K562 (cell line): Measurements from ENCODE around the gene KIZ. TPM values are rescaled to one million over a fixed set of nuclear protein-coding genes. Genes with fewer than 3 reads are reported as not detected.

Experiments
- ATAC-seq: fragments of 200-7000 bp; cut with Tn5 transposase; 3 replicates; pipeline ENCODE4 v1.9.1; 2020; ENCODE audit warnings: moderate library complexity
- BruUV-seq: library from RNA; stranded (reverse); fragments of 400-500 nt; replicated peaks from 2 replicates; lab custom pipeline; 2021; lab: Mats Ljungman, UMichigan
- CTCF ChIA-PET: fragments of 300-600 bp; formaldehyde crosslinking; extraction: SDS; loops from one replicate; lab custom pipeline; 2021; ENCODE audit warnings: low intra/inter-chr PET ratio; lab: Yijun Ruan, JAX
- POLR2A ChIA-PET: fragments of 300-600, 350-650 bp; sonication (Branson Sonifier 250); formaldehyde crosslinking; extraction: SDS; loops from one replicate; lab custom pipeline; 2021; ENCODE audit warnings: antibody characterized with exemption, inconsistent platforms; lab: Yijun Ruan, JAX
- DNase-seq, 4 experiments: peaks; one replicate each; pipeline versions ENCODE4 v3.0.0 to v3.0.0-alpha.2; 2011 to 2018; ENCODE audit warnings: low spot score in 3 of 4, mixed read lengths in 3 of 4; ENCODE audit errors: extremely low read depth in 1 of 4
- FAIRE-seq: peaks from 2 replicates; lab custom pipeline; 2011; peaks lifted over from hg19 to GRCh38; lab: Jason Lieb, UNC
- H2AFZ ChIP-seq: 2 replicates; pipeline ENCODE4 v1.6.0; 2011; ENCODE audit warnings: low read depth, low read length, control low read depth, inconsistent platforms
- H3K27ac ChIP-seq: fragments of 200-600 bp; 3 replicates; pipeline ENCODE4 v1.8.0; 2011; ENCODE audit warnings: low read depth, mild to moderate bottlenecking, control low read depth, inconsistent platforms, low read length, moderate library complexity, mixed read lengths; ENCODE audit errors: extremely low read depth
- H3K27me3 ChIP-seq, 2 experiments: fragments of 300-600 bp in 1 of 2; 2 replicates in 1 of 2; 3 replicates in 1 of 2; pipeline versions ENCODE4 v1.6.0 to v1.8.0; 2011; ENCODE audit warnings: inconsistent platforms in 2 of 2, low read length in 2 of 2, mild to moderate bottlenecking in 1 of 2, mixed read lengths in 1 of 2, moderate library complexity in 1 of 2; ENCODE audit not compliant: control insufficient read depth in 2 of 2, insufficient read depth in 2 of 2
- H3K36me3 ChIP-seq: fragments of 300-600 bp; 3 replicates; pipeline ENCODE4 v1.8.0; 2011; ENCODE audit warnings: mild to moderate bottlenecking, low read length, inconsistent platforms; ENCODE audit not compliant: control insufficient read depth, insufficient read depth
- H3K4me1 ChIP-seq, 2 experiments: fragments of 200-600 bp in 1 of 2; replicated peaks in 1 of 2; 2 replicates in 1 of 2; 3 replicates in 1 of 2; pipeline versions ENCODE4 v1.5.1 to v1.8.0; 2011; ENCODE audit warnings: inconsistent platforms in 2 of 2, low read length in 2 of 2, mild to moderate bottlenecking in 1 of 2, mixed read lengths in 1 of 2, moderate library complexity in 1 of 2; ENCODE audit not compliant: control insufficient read depth in 2 of 2, insufficient read depth in 2 of 2
- H3K4me2 ChIP-seq: 2 replicates; pipeline ENCODE4 v1.6.1; 2011; ENCODE audit warnings: low read length, control low read depth, inconsistent platforms, mixed read lengths; ENCODE audit not compliant: insufficient read depth
- H3K4me3 ChIP-seq: fragments of 200-600 bp; sonication (generic), shearing (Covaris generic); 2 replicates; pipeline ENCODE4 v1.5.1; 2016; ENCODE audit warnings: control low read depth, inconsistent platforms
- H3K79me2 ChIP-seq: fragments of 200-600 bp; 3 replicates; pipeline ENCODE4 v1.8.0; 2011; ENCODE audit warnings: low read length, inconsistent platforms; ENCODE audit not compliant: control insufficient read depth, insufficient read depth
- H3K9ac ChIP-seq, 2 experiments: 2 replicates each; pipeline versions ENCODE4 v1.6.0 to v1.6.1; 2011; ENCODE audit warnings: low read depth in 2 of 2, low read length in 2 of 2, control low read depth in 1 of 2, inconsistent platforms in 1 of 2, mild to moderate bottlenecking in 1 of 2, mixed read lengths in 1 of 2; ENCODE audit not compliant: insufficient read depth in 1 of 2
- H3K9me1 ChIP-seq: one replicate; pipeline ENCODE4 v1.6.0; 2011; ENCODE audit warnings: inconsistent platforms, mild to moderate bottlenecking, low read length, moderate library complexity; ENCODE audit not compliant: control insufficient read depth, insufficient read depth
- H3K9me3 ChIP-seq: replicated peaks from 2 replicates; pipeline ENCODE4 v1.5.1; 2011; ENCODE audit warnings: low read depth, low read length, inconsistent platforms; ENCODE audit not compliant: control insufficient read depth, insufficient read depth
- H4K20me1 ChIP-seq: replicated peaks from 2 replicates; pipeline ENCODE4 v1.6.1; 2011; ENCODE audit warnings: low read length, inconsistent platforms, mixed read lengths; ENCODE audit not compliant: control insufficient read depth, insufficient read depth
- CREBBP ChIP-seq: IDR thresholded peaks from one replicate; pipeline ENCODE4 v1.6.1; 2012; ENCODE audit warnings: low read depth, mild to moderate bottlenecking, control low read depth, inconsistent platforms, low read length
- GABPB2 ChIP-seq: fragments of 250-450 bp; sonication (Bioruptor Pico); conservative IDR thresholded peaks from 2 replicates; pipeline ENCODE4 v1.5.1; 2021; ENCODE audit warnings: mild to moderate bottlenecking
- KDM4B ChIP-seq, 2 experiments: fragments of 450-650 bp in 1 of 2; sonication (generic) in 1 of 2; IDR thresholded peaks; 2 replicates each; pipeline ENCODE4 v1.6.1; 2016 to 2017; ENCODE audit warnings: borderline replicate concordance in 2 of 2, antibody characterized with exemption in 1 of 2, low read depth in 1 of 2, mild to moderate bottlenecking in 1 of 2
- MIER1 ChIP-seq: fragments of 450-650 bp; IDR thresholded peaks from 2 replicates; pipeline ENCODE4 v1.6.1; 2016; ENCODE audit warnings: antibody characterized with exemption, mild to moderate bottlenecking, low read depth
- MXI1 ChIP-seq: IDR thresholded peaks from 2 replicates; pipeline ENCODE4 v1.6.1; 2011; ENCODE audit warnings: low read depth, mild to moderate bottlenecking, improper control_type of control experiment, low read length
- WHSC1 ChIP-seq: IDR thresholded peaks from one replicate; pipeline ENCODE4 v1.6.1; 2012; ENCODE audit warnings: low read length, control low read depth, inconsistent platforms
- ZNF165 ChIP-seq: fragments of 250-450 bp; sonication (Bioruptor Pico); IDR thresholded peaks from 2 replicates; pipeline ENCODE4 v1.4.0; 2020; ENCODE audit warnings: borderline replicate concordance
- WGBS: fragments of 100-300 bp; shearing (Covaris generic); methylation state at CpG from one replicate; pipeline ENCODE4 v1.1.6; 2016; ENCODE audit warnings: low coverage, mixed read lengths; ENCODE audit not compliant: insufficient coverage; ENCODE audit errors: missing lambda C conversion rate; 5-methylcytosine and 5-hydroxymethylcytosine counted together
- in situ Hi-C: fragments of 300-500 bp; cut with MboI; formaldehyde crosslinking; loops from 4 replicates; pipeline ENCODE4 v1.15.0; 2018; ENCODE audit warnings: inconsistent platforms, mixed read lengths
- intact Hi-C: fragments of 100-400 bp; cut with micrococcal nuclease; formaldehyde crosslinking; loops from 2 replicates; pipeline ENCODE4 v1.14.2; 2022
- polyA plus RNA-seq, 8 experiments: library from polyadenylated mRNA; depleted of rRNA in 4 of 8; stranded (reverse) in 5 of 8; unstranded in 3 of 8; fragments of >200 nt; fragmentation: Nextera tagmentation in 2 of 8; fragmentation: Illumina TruSeq in 1 of 8; extraction: Ambion mirVana in 2 of 8; extraction: Trizol in 1 of 8; gene quantifications; 2 replicates each; pipeline versions ENCODE4 v1.2.1 to v1.2.3, GENCODE V29; 2011 to 2014; ENCODE audit warnings: inconsistent platforms in 1 of 8, missing spikeins in 1 of 8
- total RNA-seq, 7 experiments: library from RNA; depleted of rRNA in 6 of 7; stranded (reverse); fragments of >200 nt in 6 of 7; fragmentation: Illumina TruSeq in 2 of 7; extraction: Trizol in 2 of 7; gene quantifications; 2 replicates each; pipeline versions ENCODE4 v1.2.1 to v1.2.3, GENCODE V29; 2011 to 2021; ENCODE audit warnings: low replicate concordance in 1 of 7

The KIZ gene
- total and polyA plus RNA-seq, 9 of the 15 experiments (the other 6 are each of a cell fraction or from before 2014, with no cell fraction given) = 4.9 to 21.1 (median 13.5) TPM

- TF ChIP-seq KDM4B (IDR thresholded peaks at IDR 0.05; ENCODE audit: borderline replicate concordance in 2 of 2, low read depth in 1 of 2) (no peak), WHSC1 (no peak), MIER1 (no peak)
- TF ChIP-seq, all 486 proteins: peak for 34
These were observed 15.9 kb downstream of the KIZ start (continued) for GRCh38 chr20:21141825-21142224.

- Histone ChIP-seq H3K9ac (no peak overlapping the region), H4K20me1 (no peaks in the 10 kb centered on the region), H3K4me1 (peaks cover 6 to 17% of the 10 kb centered on the region in 2 experiments; a peak in 3 of 5 replicates), H3K27ac (no peak overlapping the region), H3K79me2 (no peaks in the 10 kb centered on the region), H3K4me3 (no peak overlapping the region), H3K9me3 (no peaks in the 10 kb centered on the region), H2AFZ (no peak overlapping the region), H3K4me2 (no peak overlapping the region), H3K9me1 (peaks cover 3% of the 10 kb centered on the region), H3K36me3 (peaks cover 2% of the 10 kb centered on the region; the same call in 1 of the 3 replicates), H3K27me3 (no peaks in the 10 kb centered on the region)
- DNase-seq = no peak
- no peak for TF ChIP-seq CREBBP
- TF ChIP-seq ZNF165 (CRISPR knock-in tag) = no peak
- no peak for TF ChIP-seq MXI1
- TF ChIP-seq GABPB2 (CRISPR knock-in tag) = no peak
- CTCF ChIA-PET = no interaction called here
- 68% methylated on average over 7 of the region's 7 CpGs for WGBS
- intact Hi-C loops (no loop called here), in situ Hi-C loops (no loop called here)
- no peak for FAIRE-seq
- POLR2A ChIA-PET = interaction anchor here (0.7 kb wide), 1 partner anchor 419 kb away, joined by 3 read pairs; no protein-coding TSS in a partner anchor
- BruUV-seq = no TSS peak
- ATAC-seq = no peak
These were observed 17.5 kb downstream of the KIZ start for GRCh38 chr20:21143194-21143890.
